ENCODE measurements around the gene KNDC1.

Gene KNDC1

GRCh38 chr10:133236401-133237240 lies 76.6 kb downstream of the KNDC1 start:
- FAIRE-seq = no peak
- DNase-seq (ENCODE audit: insufficient read length, low spot score) = no peak

GRCh38 chr10:133237241-133237587 lies 77.2 kb downstream of the KNDC1 start:
- no peak for DNase-seq (ENCODE audit: insufficient read length, low spot score)
- no peak for FAIRE-seq

- no peak for DNase-seq (ENCODE audit: insufficient read length, low spot score)
- no peak for FAIRE-seq
Measured at GRCh38 chr10:133237588-133238465, 77.8 kb downstream of the KNDC1 start, which contains the start of gene VENTX. Gene VENTX (plus strand): TSS chr10:133237855. CDS start chr10:133237915, 60 bp downstream.

GRCh38 chr10:133238466-133238804 lies 78.4 kb downstream of the KNDC1 start:
- no peak for FAIRE-seq

GRCh38 chr10:133239990-133240389 lies 80.0 kb downstream of the KNDC1 start:
- no peak for FAIRE-seq
- no peak for DNase-seq (ENCODE audit: insufficient read length, low spot score)

More at GRCh38 chr10:133238466-133238804, 78.4 kb downstream of the KNDC1 start:
- DNase-seq (ENCODE audit: insufficient read length, low spot score) = no peak

- DNase-seq (ENCODE audit: insufficient read length, low spot score) (no peak), FAIRE-seq (no peak)
Measured at GRCh38 chr10:133241501-133242205, 81.6 kb downstream of the KNDC1 start.

GRCh38 chr10:133242611-133243356 lies 82.8 kb downstream of the KNDC1 start:
- peak; percentile 78 for FAIRE-seq
- no peak for DNase-seq (ENCODE audit: insufficient read length, low spot score)

- no peak for DNase-seq (ENCODE audit: insufficient read length, low spot score)
- FAIRE-seq = no peak
Measured at GRCh38 chr10:133243593-133243992, 83.6 kb downstream of the KNDC1 start.

GRCh38 chr10:133245439-133246235 lies 85.6 kb downstream of the KNDC1 start:
- no peak for FAIRE-seq
- no peak for DNase-seq (ENCODE audit: insufficient read length, low spot score)

- FAIRE-seq (no peak), DNase-seq (ENCODE audit: insufficient read length, low spot score) (no peak)
Measured at GRCh38 chr10:133246236-133246626, 86.2 kb downstream of the KNDC1 start.

- DNase-seq (ENCODE audit: insufficient read length, low spot score) = no peak
- no peak for FAIRE-seq
Measured at GRCh38 chr10:133247681-133248333, 87.8 kb downstream of the KNDC1 start.

GRCh38 chr10:133248334-133248715 lies 88.3 kb downstream of the KNDC1 start:
- FAIRE-seq = no peak
- no peak for DNase-seq (ENCODE audit: insufficient read length, low spot score)

GRCh38 chr10:133249094-133249780 lies 89.2 kb downstream of the KNDC1 start:
- FAIRE-seq (no peak), DNase-seq (ENCODE audit: insufficient read length, low spot score) (no peak)

- FAIRE-seq (no peak), DNase-seq (ENCODE audit: insufficient read length, low spot score) (no peak)
Measured at GRCh38 chr10:133249975-133250754, 90.1 kb downstream of the KNDC1 start.

GRCh38 chr10:133251388-133252222 lies 91.6 kb downstream of the KNDC1 start:
- FAIRE-seq (no peak), DNase-seq (ENCODE audit: insufficient read length, low spot score) (no peak)

- FAIRE-seq = no peak
- DNase-seq (ENCODE audit: insufficient read length, low spot score) = no peak
Measured at GRCh38 chr10:133252223-133252552, 92.2 kb downstream of the KNDC1 start.

GRCh38 chr10:133253361-133253955 lies 93.4 kb downstream of the KNDC1 start:
- DNase-seq (ENCODE audit: insufficient read length, low spot score) (no peak), FAIRE-seq (no peak)

All from HTR-8/SVneo (cell line).